Raji (cell line): Measurements from ENCODE around the gene IGLL5.

Experiments used
- POLR2A ChIP-seq: IDR thresholded peaks from 2 replicates; pipeline ENCODE4 v1.6.1; 2011; ENCODE audit warnings: low read depth, low read length, control low read depth; ENCODE audit not compliant: insufficient read depth

The IGLL5 gene

DNA sequence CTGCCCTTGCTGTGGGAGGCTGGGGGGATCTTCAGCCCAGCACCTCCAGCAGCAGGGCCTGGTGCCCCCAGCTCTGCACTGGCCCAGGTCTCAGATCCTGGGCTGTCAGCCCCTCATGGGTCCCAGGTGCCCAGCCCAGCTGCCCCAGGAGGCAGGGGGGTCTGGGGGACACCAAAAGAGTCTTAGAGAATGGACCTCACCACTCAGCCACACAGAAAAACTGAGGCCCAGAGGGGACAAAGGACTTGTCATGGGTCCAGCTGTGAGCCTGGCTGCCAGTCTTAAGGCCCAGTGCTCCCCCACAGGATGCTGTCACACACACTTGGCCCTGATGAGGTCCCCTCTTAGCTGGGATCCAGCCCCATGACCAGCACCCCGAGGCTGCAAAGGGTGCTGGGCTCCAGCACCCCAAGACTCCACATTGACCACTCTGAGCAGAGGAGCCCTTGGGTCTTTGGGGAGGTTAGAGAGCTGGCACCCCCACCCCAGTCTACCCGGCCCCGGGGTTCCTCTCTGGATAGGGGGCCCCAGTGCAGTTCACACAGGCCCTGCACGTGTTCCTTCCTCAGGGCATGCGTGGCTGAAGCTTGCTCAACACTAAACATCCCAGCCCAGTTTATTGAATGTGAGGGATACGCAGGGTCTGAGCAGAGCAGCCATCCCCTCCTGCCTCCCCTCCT, 54.4 kb downstream of the IGLL5 start:
- TF ChIP-seq POLR2A, result no peak

DNA sequence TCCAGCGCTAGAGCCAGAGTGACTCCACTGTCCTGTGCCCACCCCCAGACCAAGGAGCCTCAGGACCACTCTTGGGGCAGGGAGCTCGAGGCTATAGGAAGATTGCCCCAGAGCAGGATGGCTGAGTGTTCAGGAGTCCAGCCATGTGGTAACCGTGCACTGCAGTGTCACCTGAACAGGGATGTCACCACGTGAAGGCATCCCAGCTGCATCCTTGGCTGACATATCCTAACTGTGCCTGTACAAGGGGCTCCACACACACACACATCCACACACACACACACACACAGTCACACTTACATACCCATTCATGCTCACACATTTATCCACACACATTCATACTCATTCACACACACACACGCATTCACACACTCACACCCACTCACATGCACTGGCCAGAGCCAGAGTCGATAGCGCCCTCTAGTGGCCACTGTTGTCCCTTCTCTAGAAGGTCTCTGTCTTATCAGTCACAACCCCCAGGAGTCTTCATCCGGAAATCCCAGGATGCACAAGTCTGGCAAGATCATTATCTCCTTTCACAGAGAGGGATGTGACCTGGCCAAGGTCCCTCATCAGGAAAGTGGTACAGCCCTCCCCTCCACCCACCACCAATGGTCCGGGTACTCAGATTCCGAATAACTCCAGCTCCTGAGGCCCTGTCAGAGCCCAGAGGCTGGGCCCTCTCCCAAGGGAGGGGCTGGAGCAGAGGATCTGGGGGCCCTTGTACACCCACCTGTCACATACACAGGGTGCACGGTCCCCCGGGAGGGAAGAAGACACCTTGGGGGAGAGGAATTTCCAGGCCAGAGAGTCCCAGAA, 55.1 kb downstream of the IGLL5 start:
- peak; percentile 50; the same call in 1 of the 2 replicates for TF ChIP-seq POLR2A

DNA sequence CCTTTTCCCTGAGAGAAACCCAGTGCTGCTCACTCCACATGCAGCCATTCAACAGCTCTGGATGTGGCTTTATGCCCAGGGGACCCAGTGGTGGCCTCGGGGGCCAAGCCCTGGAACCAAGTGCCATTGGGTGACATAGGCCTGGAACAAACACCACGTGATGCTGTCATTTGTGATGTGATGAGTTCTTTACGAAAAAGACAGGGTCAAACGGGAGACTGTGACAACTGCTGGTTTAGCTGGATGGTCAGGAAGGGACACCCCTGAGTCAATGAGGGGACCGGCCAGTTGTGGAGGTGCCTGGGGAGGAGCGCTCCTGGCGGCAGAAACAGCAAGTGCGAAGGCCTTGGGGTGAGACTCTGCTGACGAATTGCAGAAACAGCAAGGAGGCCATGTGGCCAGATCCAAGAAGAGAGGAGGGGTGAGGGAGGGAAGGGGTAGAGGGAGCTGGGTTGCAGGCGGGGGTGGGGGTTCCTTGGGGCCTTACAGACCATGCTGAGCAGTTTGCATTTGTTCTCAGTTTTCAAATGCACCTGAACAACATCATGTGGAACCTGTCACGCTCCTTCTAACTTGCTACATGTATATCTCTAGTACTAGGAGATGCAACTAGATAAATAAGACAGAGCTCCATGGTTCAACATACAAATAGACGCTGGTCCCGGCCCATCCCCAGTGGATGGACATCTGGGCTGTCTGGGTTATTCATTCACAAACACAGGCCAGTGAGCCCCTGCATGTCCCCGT, 56.1 kb downstream of the IGLL5 start:
- no peak for TF ChIP-seq POLR2A

DNA sequence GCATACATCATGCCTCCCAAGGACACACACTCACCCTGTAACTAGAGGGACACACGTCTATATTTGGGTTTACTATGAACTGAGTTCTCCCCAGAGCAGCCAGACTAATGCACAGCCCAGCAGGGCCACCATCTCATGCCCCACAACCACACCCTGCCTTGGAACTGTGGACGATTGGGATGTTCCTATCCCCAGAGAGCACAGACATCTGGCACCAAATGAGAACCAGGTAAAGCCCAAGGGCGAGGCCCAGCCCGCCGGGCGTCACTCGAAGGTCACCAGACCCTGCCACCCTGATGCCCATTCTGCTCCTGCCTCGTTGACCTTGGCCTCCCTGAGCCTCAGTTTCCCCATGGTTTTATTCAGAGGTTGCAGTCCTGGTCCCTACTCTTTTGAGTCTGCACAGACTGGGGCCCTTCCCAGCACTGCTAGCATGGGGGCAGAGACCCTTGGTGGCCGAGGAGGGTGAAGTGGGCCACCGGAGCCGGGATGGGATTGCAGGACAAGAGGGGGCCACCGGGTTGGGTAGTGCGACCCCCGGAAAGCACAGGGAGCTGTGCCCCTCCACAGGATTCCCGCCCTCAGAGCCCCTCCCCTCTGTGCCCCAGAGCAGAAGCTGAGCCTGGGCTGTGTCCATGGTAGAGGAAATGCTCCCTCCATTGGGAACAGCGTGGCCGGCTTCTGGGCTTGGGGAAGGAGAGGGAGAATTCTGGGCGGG, 56.8 kb downstream of the IGLL5 start:
- no peak for TF ChIP-seq POLR2A

DNA sequence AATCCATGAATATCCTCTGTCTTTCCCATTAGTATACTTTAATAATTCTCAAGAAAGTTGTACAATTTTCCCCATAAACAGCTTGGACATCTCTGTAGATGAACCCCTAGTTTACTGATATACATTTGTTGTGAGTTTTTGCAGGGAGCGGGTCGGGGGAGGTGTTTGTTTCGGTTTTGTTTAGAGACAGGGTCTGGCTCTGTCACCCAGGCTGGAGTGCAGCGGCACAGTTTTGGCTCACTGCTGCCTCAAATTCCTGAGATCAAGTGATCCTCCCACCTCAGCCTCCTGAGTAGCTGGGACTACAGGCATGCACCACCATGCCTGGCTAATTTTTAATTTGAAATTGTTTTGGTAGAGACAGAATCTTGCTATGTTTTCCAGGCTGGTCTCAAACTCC, 57.6 kb downstream of the IGLL5 start:
- no peak for TF ChIP-seq POLR2A
